ENCODE data around the gene KIAA0040.
"Not testable (repeated sequence)": the region's sequence is repeated elsewhere in the genome, so short reads cannot be mapped to it uniquely, and the experiment has no call there.

Gene KIAA0040

DNA sequence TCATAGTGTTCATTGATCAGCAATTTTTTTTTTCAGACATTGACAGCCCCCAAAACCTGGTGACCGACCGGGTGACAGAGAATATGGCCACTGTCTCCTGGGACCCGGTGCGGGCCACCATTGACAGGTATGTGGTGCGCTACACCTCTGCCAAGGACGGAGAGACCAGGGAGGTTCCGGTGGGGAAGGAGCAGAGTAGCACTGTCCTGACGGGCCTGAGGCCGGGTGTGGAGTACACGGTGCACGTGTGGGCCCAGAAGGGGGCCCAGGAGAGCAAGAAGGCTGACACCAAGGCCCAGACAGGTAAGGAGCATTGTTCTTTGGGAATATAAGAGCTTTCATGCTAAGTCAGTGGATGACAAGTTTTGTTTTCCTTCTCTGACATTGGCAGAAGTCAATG, 75.7 kb downstream of the KIAA0040 start:
- Histone ChIP-seq H2AFZ (ENCODE audit: low read depth, low read length) (no peak overlapping the region), H3K4me3 (ENCODE audit: insufficient read depth in 1 of 2, low read depth in 1 of 2, low read length in 2 of 2) (no peak overlapping the region), H3K4ac (ENCODE audit: low read depth in 1 of 2, low read length in 2 of 2) (no peak overlapping the region), H3K4me2 (ENCODE audit: low read length, poor library complexity, severe bottlenecking) (no peak overlapping the region), H4K8ac (ENCODE audit: low read length) (no peak overlapping the region), H3K23ac (ENCODE audit: low read length in 2 of 2) (no peak overlapping the region), H3K9ac (ENCODE audit: low read length) (no peak overlapping the region), H3K79me1 (replicated peaks; ENCODE audit: low read length, poor library complexity, severe bottlenecking) (no peaks in the 10 kb centered on the region), H3K9me3 (ENCODE audit: control insufficient read depth, low read length) (peaks cover 19% of the 10 kb centered on the region), H2BK5ac (ENCODE audit: low read depth, low read length, poor library complexity, severe bottlenecking) (no peak overlapping the region), H3K27me3 (ENCODE audit: control insufficient read depth in 1 of 2, insufficient read depth in 1 of 2, low read length in 2 of 2) (peaks cover 4 to 5% of the 10 kb centered on the region in 2 experiments), H3K14ac (ENCODE audit: low read length in 2 of 2) (no peak overlapping the region), H3K27ac (ENCODE audit: low read length, poor library complexity, severe bottlenecking) (no peak overlapping the region), H3K36me3 (ENCODE audit: control insufficient read depth in 1 of 2, insufficient read depth in 2 of 2, low read depth in 1 of 2, low read length in 2 of 2) (no peaks in the 10 kb centered on the region), H4K91ac (ENCODE audit: low read length) (no peak overlapping the region), H2BK12ac (ENCODE audit: low read length in 2 of 2) (no peak overlapping the region), H3K4me1 (ENCODE audit: control insufficient read depth, insufficient read depth, low read depth, low read length) (peaks cover 3% of the 10 kb centered on the region), H3K18ac (ENCODE audit: low read depth in 1 of 2, low read length in 2 of 2) (no peak overlapping the region), H2AK5ac (ENCODE audit: low read length, severe bottlenecking) (no peak overlapping the region), H2BK15ac (ENCODE audit: low read depth, poor library complexity, severe bottlenecking) (no peak overlapping the region), H2BK120ac (ENCODE audit: low read depth, low read length) (no peak overlapping the region)
- DNase-seq: no peak
- 68% methylated on average over 11 of the region's 11 CpGs for WGBS

DNA sequence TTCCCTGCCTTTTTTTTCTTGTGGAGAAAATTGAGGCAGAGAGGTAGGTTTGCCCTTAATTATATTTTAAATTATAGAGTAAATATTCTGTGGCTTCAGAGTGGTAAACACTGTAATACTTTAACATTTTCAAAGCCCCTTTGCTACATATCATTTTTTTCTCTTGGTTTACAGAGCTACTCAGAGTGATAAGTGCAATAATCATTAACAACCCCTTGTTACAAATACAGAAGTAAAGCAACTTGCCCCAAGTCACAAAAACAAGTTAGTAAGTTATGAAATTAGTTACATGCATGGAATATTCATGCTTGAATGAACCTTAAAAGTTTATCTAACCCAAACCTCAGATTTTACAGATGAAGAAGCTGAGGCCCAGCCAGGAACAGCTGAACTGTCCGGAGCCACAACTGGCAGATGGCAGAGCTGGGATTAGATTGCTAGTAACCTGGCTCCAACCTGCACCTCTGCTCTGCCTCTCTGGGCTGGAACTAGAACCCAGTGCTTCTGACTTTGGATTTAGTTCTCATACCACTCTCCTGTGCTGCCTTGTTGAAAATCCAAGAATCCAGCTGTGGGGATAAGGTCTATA, 76.3 kb downstream of the KIAA0040 start:
- Histone ChIP-seq H3K79me1 (replicated peaks; ENCODE audit: low read length, poor library complexity, severe bottlenecking) (no peaks in the 10 kb centered on the region), H2AK5ac (ENCODE audit: low read length, severe bottlenecking) (no peak overlapping the region), H2BK15ac (ENCODE audit: low read depth, poor library complexity, severe bottlenecking) (no peak overlapping the region), H3K14ac (ENCODE audit: low read length in 2 of 2) (no peak overlapping the region), H2BK120ac (ENCODE audit: low read depth, low read length) (no peak overlapping the region), H3K9ac (ENCODE audit: low read length) (no peak overlapping the region), H3K27me3 (ENCODE audit: control insufficient read depth in 1 of 2, insufficient read depth in 1 of 2, low read length in 2 of 2) (peaks cover 4 to 5% of the 10 kb centered on the region in 2 experiments), H3K9me3 (ENCODE audit: control insufficient read depth, low read length) (peaks cover 19% of the 10 kb centered on the region), H3K4me1 (ENCODE audit: control insufficient read depth, insufficient read depth, low read depth, low read length) (peaks cover 3% of the 10 kb centered on the region), H3K27ac (ENCODE audit: low read length, poor library complexity, severe bottlenecking) (no peak overlapping the region), H4K91ac (ENCODE audit: low read length) (no peak overlapping the region), H3K4me3 (ENCODE audit: insufficient read depth in 1 of 2, low read depth in 1 of 2, low read length in 2 of 2) (no peak overlapping the region), H3K4ac (ENCODE audit: low read depth in 1 of 2, low read length in 2 of 2) (no peak overlapping the region), H3K4me2 (ENCODE audit: low read length, poor library complexity, severe bottlenecking) (no peak overlapping the region), H3K18ac (ENCODE audit: low read depth in 1 of 2, low read length in 2 of 2) (no peak overlapping the region), H2BK12ac (ENCODE audit: low read length in 2 of 2) (no peak overlapping the region), H4K8ac (ENCODE audit: low read length) (no peak overlapping the region), H2AFZ (ENCODE audit: low read depth, low read length) (no peak overlapping the region), H2BK5ac (ENCODE audit: low read depth, low read length, poor library complexity, severe bottlenecking) (no peak overlapping the region), H3K36me3 (ENCODE audit: control insufficient read depth in 1 of 2, insufficient read depth in 2 of 2, low read depth in 1 of 2, low read length in 2 of 2) (no peaks in the 10 kb centered on the region), H3K23ac (ENCODE audit: low read length in 2 of 2) (no peak overlapping the region)
- DNase-seq: no peak
- 76% methylated on average over 1 of the region's 1 CpG for WGBS

DNA sequence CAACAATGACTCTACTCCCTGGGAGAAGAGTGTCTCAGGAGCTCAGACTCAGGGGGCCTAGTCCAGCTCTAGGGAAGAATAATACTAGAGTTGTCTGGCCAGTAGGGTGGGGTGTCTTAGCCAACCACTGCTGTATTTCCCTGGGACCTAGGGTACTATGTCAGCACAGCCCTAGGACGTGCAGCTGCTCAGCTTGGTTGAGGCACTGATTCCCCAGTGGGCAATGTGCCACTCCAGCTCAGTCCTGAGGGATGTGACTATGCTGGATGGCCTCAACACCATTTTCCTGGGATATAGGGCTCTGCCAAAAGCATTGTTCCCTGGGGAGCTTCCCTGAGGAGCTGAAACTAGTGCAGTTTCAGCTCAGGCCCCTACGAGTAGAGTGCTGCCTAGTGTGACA, 77.6 kb downstream of the KIAA0040 start:
- H3K27me3 ChIP-seq (ENCODE audit: control insufficient read depth in 1 of 2, insufficient read depth in 1 of 2, low read length in 2 of 2): peaks cover 4 to 5% of the 10 kb centered on the region in 2 experiments
- no peak overlapping the region for H3K18ac ChIP-seq (ENCODE audit: low read depth in 1 of 2, low read length in 2 of 2)

DNA sequence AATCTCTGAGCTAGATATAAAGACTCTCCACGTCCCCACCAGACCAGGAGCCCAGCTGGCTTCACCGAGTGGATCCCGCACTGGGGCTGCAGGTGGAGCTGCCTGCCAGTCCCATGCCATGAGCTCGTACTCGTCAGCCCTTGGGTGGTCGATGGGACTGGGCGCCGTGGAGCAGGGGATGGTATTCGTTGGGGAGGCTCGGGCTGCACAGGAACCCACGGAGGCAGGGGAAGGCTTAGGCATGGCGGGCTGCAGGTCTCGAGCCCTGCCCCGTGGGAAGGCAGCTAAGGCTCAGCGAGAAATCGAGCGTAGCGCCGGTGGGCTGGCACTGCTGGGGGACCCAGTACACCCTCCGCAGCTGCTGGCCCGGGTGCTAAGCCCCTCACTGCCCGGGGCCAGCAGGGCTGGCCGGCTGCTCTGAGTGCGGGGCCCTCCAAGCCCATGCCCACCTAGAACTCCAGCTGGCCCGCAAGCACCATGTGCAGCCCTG, 84.2 kb downstream of the KIAA0040 start:
- DNase-seq; H3K4me2 ChIP-seq (ENCODE audit: low read length, poor library complexity, severe bottlenecking); H3K4ac ChIP-seq (ENCODE audit: low read depth in 1 of 2, low read length in 2 of 2); H2AK5ac ChIP-seq (ENCODE audit: low read length, severe bottlenecking); H3K79me1 ChIP-seq (replicated peaks; ENCODE audit: low read length, poor library complexity, severe bottlenecking); H3K4me1 ChIP-seq (ENCODE audit: control insufficient read depth, insufficient read depth, low read depth, low read length); H3K4me3 ChIP-seq (ENCODE audit: insufficient read depth in 1 of 2, low read depth in 1 of 2, low read length in 2 of 2); H4K91ac ChIP-seq (ENCODE audit: low read length); H2BK15ac ChIP-seq (ENCODE audit: low read depth, poor library complexity, severe bottlenecking); H3K9ac ChIP-seq (ENCODE audit: low read length); H2BK5ac ChIP-seq (ENCODE audit: low read depth, low read length, poor library complexity, severe bottlenecking); H4K8ac ChIP-seq (ENCODE audit: low read length); H3K27ac ChIP-seq (ENCODE audit: low read length, poor library complexity, severe bottlenecking); H3K14ac ChIP-seq (ENCODE audit: low read length in 2 of 2); H3K36me3 ChIP-seq (ENCODE audit: control insufficient read depth in 1 of 2, insufficient read depth in 2 of 2, low read depth in 1 of 2, low read length in 2 of 2); H2BK120ac ChIP-seq (ENCODE audit: low read depth, low read length); H3K23ac ChIP-seq (ENCODE audit: low read length in 2 of 2); H3K9me3 ChIP-seq (ENCODE audit: control insufficient read depth, low read length); H2BK12ac ChIP-seq (ENCODE audit: low read length in 2 of 2); H3K18ac ChIP-seq (ENCODE audit: low read depth in 1 of 2, low read length in 2 of 2); H2AFZ ChIP-seq (ENCODE audit: low read depth, low read length); H3K27me3 ChIP-seq (ENCODE audit: control insufficient read depth in 1 of 2, insufficient read depth in 1 of 2, low read length in 2 of 2): not testable (repeated sequence)
- 93% methylated on average over 17 of the region's 25 CpGs for WGBS

More for the DNA sequence above, 77.6 kb downstream of the KIAA0040 start:
- no peak overlapping the region for H2BK5ac ChIP-seq (ENCODE audit: low read depth, low read length, poor library complexity, severe bottlenecking)
- H4K8ac ChIP-seq (ENCODE audit: low read length): no peak overlapping the region
- no peaks in the 10 kb centered on the region for H3K79me1 ChIP-seq (replicated peaks; ENCODE audit: low read length, poor library complexity, severe bottlenecking)
- H2AK5ac ChIP-seq (ENCODE audit: low read length, severe bottlenecking): no peak overlapping the region
- H3K23ac ChIP-seq (ENCODE audit: low read length in 2 of 2): no peak overlapping the region
- H3K9me3 ChIP-seq (ENCODE audit: control insufficient read depth, low read length): peaks cover 19% of the 10 kb centered on the region
- H3K27ac ChIP-seq (ENCODE audit: low read length, poor library complexity, severe bottlenecking): no peak overlapping the region
- no peak overlapping the region for H2AFZ ChIP-seq (ENCODE audit: low read depth, low read length)
- DNase-seq: no peak
- no peak overlapping the region for H4K91ac ChIP-seq (ENCODE audit: low read length)
- no peak overlapping the region for H3K4me2 ChIP-seq (ENCODE audit: low read length, poor library complexity, severe bottlenecking)
- no peak overlapping the region for H2BK12ac ChIP-seq (ENCODE audit: low read length in 2 of 2)
- no peak overlapping the region for H3K4ac ChIP-seq (ENCODE audit: low read depth in 1 of 2, low read length in 2 of 2)
- H3K36me3 ChIP-seq (ENCODE audit: control insufficient read depth in 1 of 2, insufficient read depth in 2 of 2, low read depth in 1 of 2, low read length in 2 of 2): no peaks in the 10 kb centered on the region
- H3K4me3 ChIP-seq (ENCODE audit: insufficient read depth in 1 of 2, low read depth in 1 of 2, low read length in 2 of 2): no peak overlapping the region
- peaks cover 3% of the 10 kb centered on the region for H3K4me1 ChIP-seq (ENCODE audit: control insufficient read depth, insufficient read depth, low read depth, low read length)
- H2BK15ac ChIP-seq (ENCODE audit: low read depth, poor library complexity, severe bottlenecking): no peak overlapping the region
- H2BK120ac ChIP-seq (ENCODE audit: low read depth, low read length): no peak overlapping the region
- WGBS: 45% methylated on average over 2 of the region's 2 CpGs
- H3K9ac ChIP-seq (ENCODE audit: low read length): no peak overlapping the region
- no peak overlapping the region for H3K14ac ChIP-seq (ENCODE audit: low read length in 2 of 2)

Measured in mesenchymal stem cell (in vitro differentiated cells and primary cell).